Subcutaneous adipose tissue (tissue), 4 donors: Measurements from ENCODE around the gene PINK1. TPM values are rescaled to one million over a fixed set of nuclear protein-coding genes. Genes with fewer than 3 reads are reported as not detected.

Experiments
- total RNA-seq, 4 donors: library from RNA; depleted of rRNA; stranded (reverse); fragments of >200 nt; gene quantifications; one replicate each; pipeline ENCODE4 v1.1.0, GENCODE V29; 2016
- TF ChIP-seq, protein P1 (sequence below): fragments of 450-650 bp; IDR thresholded peaks from one replicate; pipeline ENCODE4 v1.5.1; 2016; ENCODE audit warnings: low read depth, mild to moderate bottlenecking, control low read depth, antibody characterized with exemption, moderate library complexity

PINK1 gene
- total RNA-seq: 100 to 1,000 TPM in 3 of 4 donors, 10 to 100 TPM in 1; 73.7 to 169 (median 129) TPM

- TF ChIP-seq, protein P1, sequence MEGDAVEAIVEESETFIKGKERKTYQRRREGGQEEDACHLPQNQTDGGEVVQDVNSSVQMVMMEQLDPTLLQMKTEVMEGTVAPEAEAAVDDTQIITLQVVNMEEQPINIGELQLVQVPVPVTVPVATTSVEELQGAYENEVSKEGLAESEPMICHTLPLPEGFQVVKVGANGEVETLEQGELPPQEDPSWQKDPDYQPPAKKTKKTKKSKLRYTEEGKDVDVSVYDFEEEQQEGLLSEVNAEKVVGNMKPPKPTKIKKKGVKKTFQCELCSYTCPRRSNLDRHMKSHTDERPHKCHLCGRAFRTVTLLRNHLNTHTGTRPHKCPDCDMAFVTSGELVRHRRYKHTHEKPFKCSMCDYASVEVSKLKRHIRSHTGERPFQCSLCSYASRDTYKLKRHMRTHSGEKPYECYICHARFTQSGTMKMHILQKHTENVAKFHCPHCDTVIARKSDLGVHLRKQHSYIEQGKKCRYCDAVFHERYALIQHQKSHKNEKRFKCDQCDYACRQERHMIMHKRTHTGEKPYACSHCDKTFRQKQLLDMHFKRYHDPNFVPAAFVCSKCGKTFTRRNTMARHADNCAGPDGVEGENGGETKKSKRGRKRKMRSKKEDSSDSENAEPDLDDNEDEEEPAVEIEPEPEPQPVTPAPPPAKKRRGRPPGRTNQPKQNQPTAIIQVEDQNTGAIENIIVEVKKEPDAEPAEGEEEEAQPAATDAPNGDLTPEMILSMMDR: no peak
Observed at GRCh38 chr1:20633190-20634064, at the start of gene PINK1. Gene PINK1, plus strand, starts transcription at chr1:20633458. Its CDS starts 91 bp downstream, at chr1:20633549.

GRCh38 chr1:20584890-20585289, 48.4 kb upstream of the PINK1 start:
- TF ChIP-seq, protein P1: no peak

GRCh38 chr1:20586953-20587660, 46.2 kb upstream of the PINK1 start:
- TF ChIP-seq, protein P1: no peak

DNA sequence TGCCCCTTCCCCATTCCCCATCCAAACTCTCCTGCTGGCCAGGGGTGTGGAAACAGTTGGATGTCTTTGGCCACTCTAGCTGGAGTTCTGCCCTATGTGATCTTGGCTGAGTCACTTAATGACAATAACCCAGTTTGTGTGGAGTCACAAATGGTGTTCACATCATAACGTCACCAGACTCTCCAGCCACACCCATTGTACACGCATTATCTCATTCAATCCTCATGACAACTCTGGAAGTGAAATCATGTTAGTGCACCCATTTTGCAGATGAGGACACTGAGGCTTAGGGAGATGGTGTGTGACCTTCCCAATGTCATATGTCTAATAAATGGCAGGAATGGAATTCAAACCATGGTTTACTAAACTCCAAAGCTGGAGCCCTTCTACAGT, 45.6 kb upstream of the PINK1 start:
- TF ChIP-seq, protein P1: no peak

DNA sequence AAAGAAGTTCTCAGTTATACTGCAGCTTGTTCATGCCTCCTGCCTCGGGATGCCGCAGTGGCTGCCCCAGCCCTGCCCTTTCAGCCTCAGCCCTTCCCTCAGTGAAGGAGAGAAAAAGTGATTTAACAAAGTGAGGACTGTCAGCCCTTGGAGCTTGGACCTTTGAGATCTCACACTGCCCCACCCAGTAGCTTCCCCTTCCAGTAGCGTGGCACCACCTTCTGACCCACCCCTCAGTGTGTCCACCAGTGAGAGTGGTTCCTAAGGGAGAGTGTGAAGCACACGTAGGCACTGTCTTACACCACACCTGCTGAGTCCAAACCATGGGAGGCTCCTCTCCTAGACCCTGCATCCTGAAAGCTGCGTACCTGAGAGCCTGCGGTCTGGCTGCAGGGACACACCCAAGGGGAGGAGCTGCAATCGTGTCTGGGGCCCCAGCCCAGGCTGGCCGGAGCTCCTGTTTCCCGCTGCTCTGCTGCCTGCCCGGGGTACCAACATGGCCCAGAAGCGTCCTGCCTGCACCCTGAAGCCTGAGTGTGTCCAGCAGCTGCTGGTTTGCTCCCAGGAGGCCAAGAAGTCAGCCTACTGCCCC, 44.5 kb upstream of the PINK1 start, which contains the start of gene CDA:
Gene CDA, plus strand, starts transcription at position 464 of the 592 bp plus-strand sequence. Its CDS starts 33 bp downstream, at position 497.
- TF ChIP-seq, protein P1: no peak

DNA sequence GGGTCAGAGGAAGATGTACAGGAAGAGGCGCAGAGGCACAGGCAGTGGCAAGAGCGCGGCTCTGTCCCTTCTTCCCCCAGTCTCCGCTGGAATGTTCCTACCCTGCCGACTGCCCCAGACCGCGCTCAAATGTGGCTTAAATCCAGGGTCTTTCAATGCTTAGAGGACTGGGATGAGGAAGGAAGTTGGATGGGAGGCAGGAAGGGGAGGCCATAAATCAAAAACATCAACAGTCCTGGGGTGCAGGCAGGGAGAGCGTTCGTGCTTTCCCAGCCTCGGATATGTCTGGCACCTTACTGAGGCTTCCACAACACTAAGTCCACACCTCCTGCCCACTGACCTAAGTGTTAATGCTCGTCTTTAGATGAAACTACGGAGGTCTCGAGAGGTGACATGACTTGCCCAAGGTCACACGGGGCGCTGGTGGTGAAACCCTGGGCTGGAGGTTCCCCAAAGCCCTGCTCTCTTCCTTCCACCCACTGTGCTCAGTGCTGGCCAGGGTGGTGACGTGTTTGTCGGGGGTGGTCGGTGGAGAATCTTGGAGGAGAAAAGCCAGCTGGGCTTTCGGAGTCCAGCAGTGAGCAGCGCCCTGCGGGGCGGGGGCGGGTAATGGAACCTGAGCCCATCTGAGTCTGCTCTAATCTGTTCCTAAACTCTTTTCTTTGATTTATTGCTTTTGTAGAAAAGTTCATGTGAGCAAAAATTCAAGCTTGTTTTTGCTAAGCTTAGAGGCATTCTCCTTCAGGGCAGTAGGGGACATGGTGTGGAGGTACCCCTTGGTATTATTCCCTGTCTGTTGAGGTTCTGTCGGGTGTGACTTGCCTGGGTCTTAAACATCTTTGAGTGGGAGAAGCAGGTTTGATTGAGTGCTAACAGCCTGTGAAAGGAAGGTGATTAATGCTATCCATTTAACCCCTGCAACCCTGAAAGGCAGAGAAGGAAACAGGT, 43.7 kb upstream of the PINK1 start:
- TF ChIP-seq, protein P1: no peak
